T-cell (primary cell): ENCODE results near the gene MAPK14. TPM values are rescaled to one million over a fixed set of nuclear protein-coding genes. Genes with fewer than 3 reads are reported as not detected.
"Not testable (repeated sequence)": the region's sequence is repeated elsewhere in the genome, so short reads cannot be mapped to it uniquely, and the experiment has no call there.

Experiments
- ATAC-seq, 4 experiments: fragments of 200-7000 bp in 3 of 4; fragments of 150-1000 bp in 1 of 4; cut with Tn5 transposase; replicated peaks in 1 of 4; 1 replicate in 3 of 4; 2 replicates in 1 of 4; pipeline ENCODE4 v1.10.0; 2021; ENCODE audit warnings: moderate library complexity in 3 of 4, mild to moderate bottlenecking in 2 of 4, moderate number of reproducible peaks in 1 of 4
- CTCF ChIA-PET, 2 donors: fragments of 300-600 bp; sonication (Branson Sonifier 250); formaldehyde crosslinking; loops; one replicate each; lab custom pipeline; 2022; ENCODE audit warnings: antibody characterized with exemption in 2 of 2; lab: Charles Lee
- POLR2A ChIA-PET, 2 donors: fragments of 300-600 bp; sonication (Branson Sonifier 250); formaldehyde crosslinking; loops; one replicate each; lab custom pipeline; 2022; ENCODE audit warnings: antibody characterized with exemption in 2 of 2; lab: Charles Lee
- DNase-seq, 35 experiments: peaks; one replicate each; pipeline versions ENCODE4 v3.0.0 to v3.0.0-alpha.2; 2013 to 2023
- H3K27ac ChIP-seq: one replicate; pipeline ENCODE4 v1.5.1; 2013; ENCODE audit warnings: low read length
- H3K27me3 ChIP-seq, 2 experiments: replicated peaks in 1 of 2; 1 replicate in 1 of 2; 2 replicates in 1 of 2; pipeline versions ENCODE4 v1.6.1 to v1.7.0; 2013; ENCODE audit warnings: low read length in 1 of 2, mixed read lengths in 1 of 2; ENCODE audit not compliant: control insufficient read depth in 2 of 2, insufficient read depth in 2 of 2; ENCODE audit errors: extremely low read depth in 1 of 2
- H3K36me3 ChIP-seq, 2 donors: 1 replicate in 1 of 2; 2 replicates in 1 of 2; pipeline versions ENCODE4 v1.6.1 to v1.7.0; 2013; ENCODE audit warnings: low read length in 1 of 2; ENCODE audit not compliant: control insufficient read depth in 2 of 2, insufficient read depth in 1 of 2; ENCODE audit errors: extremely low read depth in 1 of 2
- H3K4me1 ChIP-seq, 2 experiments: 1 replicate in 1 of 2; 2 replicates in 1 of 2; pipeline versions ENCODE4 v1.6.1 to v1.7.0; 2013; ENCODE audit warnings: low read length in 2 of 2, mixed read lengths in 1 of 2; ENCODE audit not compliant: insufficient read depth in 2 of 2, control insufficient read depth in 1 of 2; ENCODE audit errors: extremely low read depth in 1 of 2
- H3K4me3 ChIP-seq, 2 donors: 1 replicate in 1 of 2; 2 replicates in 1 of 2; pipeline versions ENCODE4 v1.5.1 to v1.7.0; 2013; ENCODE audit warnings: mild to moderate bottlenecking in 2 of 2, low read length in 1 of 2, moderate library complexity in 1 of 2; ENCODE audit not compliant: control insufficient read depth in 1 of 2; ENCODE audit errors: extremely low read depth in 1 of 2
- H3K9me3 ChIP-seq: 2 replicates; pipeline ENCODE4 v1.7.0; 2013
- H3K27ac Mint-ChIP-seq, 2 donors: one replicate each; pipeline ENCODE4 v1.8.0; 2020 to 2021; ENCODE audit warnings: mild to moderate bottlenecking in 2 of 2, mixed read lengths in 2 of 2
- H3K27me3 Mint-ChIP-seq, 2 donors: one replicate each; pipeline ENCODE4 v1.8.0; 2021 to 2022; ENCODE audit warnings: mixed read lengths in 2 of 2
- H3K36me3 Mint-ChIP-seq: one replicate; pipeline ENCODE4 v1.8.0; 2021; ENCODE audit warnings: mixed read lengths
- H3K4me1 Mint-ChIP-seq, 3 donors: one replicate each; pipeline ENCODE4 v1.8.0; 2020 to 2022; ENCODE audit warnings: mixed read lengths in 3 of 3, mild to moderate bottlenecking in 1 of 3
- H3K4me3 Mint-ChIP-seq, 3 donors: one replicate each; pipeline ENCODE4 v1.8.0; 2020 to 2022; ENCODE audit warnings: mild to moderate bottlenecking in 3 of 3, mixed read lengths in 3 of 3, moderate library complexity in 3 of 3
- H3K9me3 Mint-ChIP-seq, 3 donors: one replicate each; pipeline ENCODE4 v1.8.0; 2020 to 2022; ENCODE audit warnings: mixed read lengths in 3 of 3
- WGBS: methylation state at CpG from one replicate; pipeline ENCODE4 v1.1.5; 2013; ENCODE audit warnings: missing lambda C conversion rate; ENCODE audit not compliant: insufficient coverage; 5-methylcytosine and 5-hydroxymethylcytosine counted together
- total RNA-seq, 35 experiments: library from RNA in 6 of 35; stranded (reverse) in 6 of 35; fragments of 120-200 nt in 1 of 35; gene quantifications; one replicate each; pipeline versions ENCODE4 v1.2.1 to v1.2.4 and lab custom pipeline; 2013 to 2026

The MAPK14 gene
- total RNA-seq, 5 donors from 2014 or later (not counting 1 experiment from before 2014, with no cell fraction given), result 49.3 to 64.5 (median 60.3) TPM

- H3K27ac Mint-ChIP-seq, result peak overlapping the region in 1 of 2 donors; percentile 3
- H3K9me3 Mint-ChIP-seq, result no peaks in the 10 kb centered on the region
- ChIA-PET CTCF (interaction anchor here in 1 of 2 donors (0.6 kb wide), 1 partner anchor 113 kb away, joined by 5 read pairs; no protein-coding TSS in a partner anchor), POLR2A (interaction anchor here in 1 of 2 donors (0.7 kb wide), 1 partner anchor 10 kb away, joined by 4 read pairs; no protein-coding TSS in a partner anchor)
- DNase-seq (no peak), ATAC-seq (no peak)
- peaks cover 77% of the 10 kb centered on the region for H3K36me3 Mint-ChIP-seq
- no CpG with 5 or more reads among the region's 1 CpG for WGBS
- H3K9me3 ChIP-seq, result peaks cover 6% of the 10 kb centered on the region
- H3K36me3 ChIP-seq, result peaks cover 7 to 63% of the 10 kb centered on the region in 2 donors
- H3K4me3 ChIP-seq, result no peak overlapping the region
- peaks cover 0 to 12% (median 5%) of the 10 kb centered on the region in 3 donors for H3K4me1 Mint-ChIP-seq
- no peaks in the 10 kb centered on the region for H3K27me3 Mint-ChIP-seq
- no peak overlapping the region for H3K4me3 Mint-ChIP-seq
- no peak overlapping the region for H3K27ac ChIP-seq
- no peaks in the 10 kb centered on the region for H3K27me3 ChIP-seq
- H3K4me1 ChIP-seq, result no peaks in the 10 kb centered on the region
Measured at GRCh38 chr6:36082318-36082717, 54.7 kb downstream of the MAPK14 start.

- H3K4me1 ChIP-seq, result no peaks in the 10 kb centered on the region
- CTCF ChIA-PET, result no interaction called here
- H3K4me1 Mint-ChIP-seq, result peaks cover 0 to 12% (median 5%) of the 10 kb centered on the region in 3 donors
- no peaks in the 10 kb centered on the region for H3K27me3 Mint-ChIP-seq
- 100% methylated on average over 1 of the region's 3 CpGs for WGBS
- DNase-seq (no peak), ATAC-seq (no peak)
- H3K36me3 ChIP-seq, result peaks cover 7 to 52% of the 10 kb centered on the region in 2 donors
- H3K27me3 ChIP-seq, result no peaks in the 10 kb centered on the region
- H3K36me3 Mint-ChIP-seq, result peaks cover 77% of the 10 kb centered on the region
- H3K9me3 Mint-ChIP-seq, result no peaks in the 10 kb centered on the region
- peaks cover 6% of the 10 kb centered on the region for H3K9me3 ChIP-seq
- H3K4me3 Mint-ChIP-seq, result no peak overlapping the region
- H3K27ac ChIP-seq, result no peak overlapping the region
- H3K27ac Mint-ChIP-seq, result no peak overlapping the region
- H3K4me3 ChIP-seq, result no peak overlapping the region
- POLR2A ChIA-PET, result no interaction called here
Measured at GRCh38 chr6:36083446-36083845, 55.8 kb downstream of the MAPK14 start.

GRCh38 chr6:36088204-36088603 lies 60.6 kb downstream of the MAPK14 start:
- H3K4me1 ChIP-seq, DNase-seq, H3K9me3 ChIP-seq, CTCF ChIA-PET, H3K9me3 Mint-ChIP-seq, POLR2A ChIA-PET, H3K4me3 Mint-ChIP-seq, H3K27me3 ChIP-seq, H3K4me3 ChIP-seq, H3K27ac ChIP-seq, ATAC-seq, H3K4me1 Mint-ChIP-seq, H3K27me3 Mint-ChIP-seq: not testable (repeated sequence)
- Mint-ChIP-seq H3K27ac (peak overlapping the region in 1 of 2 donors; percentile 79), H3K36me3 (peaks cover 49% of the 10 kb centered on the region)
- peaks cover 6 to 15% of the 10 kb centered on the region in 2 donors for H3K36me3 ChIP-seq
- WGBS, result 94% methylated on average over 2 of the region's 5 CpGs

- ChIA-PET POLR2A (no interaction called here), CTCF (interaction anchor here (0.6 to 1.2 kb wide), 3 partner anchors 14 to 282 kb away, joined by 3 to 5 read pairs (median 4); no protein-coding TSS in a partner anchor)
- peaks cover 44% of the 10 kb centered on the region for H3K36me3 Mint-ChIP-seq
- Histone ChIP-seq H3K4me1 (no peaks in the 10 kb centered on the region), H3K36me3 (peaks cover 0 to 8% of the 10 kb centered on the region in 2 donors), H3K27me3 (no peaks in the 10 kb centered on the region), H3K9me3 (no peaks in the 10 kb centered on the region), H3K27ac (no peak overlapping the region), H3K4me3 (no peak overlapping the region)
- no CpG with 5 or more reads among the region's 5 CpGs for WGBS
- no peak overlapping the region for H3K4me3 Mint-ChIP-seq
- H3K4me1 Mint-ChIP-seq, result peaks cover 3 to 6% (median 5%) of the 10 kb centered on the region in 3 donors
- no peaks in the 10 kb centered on the region for H3K9me3 Mint-ChIP-seq
- H3K27me3 Mint-ChIP-seq, result no peaks in the 10 kb centered on the region
- ATAC-seq, result no peak
- DNase-seq, result no peak
- H3K27ac Mint-ChIP-seq, result no peak overlapping the region
Measured at GRCh38 chr6:36089048-36089447, 61.4 kb downstream of the MAPK14 start.

GRCh38 chr6:36094238-36094637 lies 66.6 kb downstream of the MAPK14 start:
- ChIA-PET POLR2A (interaction anchor here (0.6 to 1.1 kb wide), 3 partner anchors 28 to 101 kb away, joined by 3 to 10 read pairs (median 3); no protein-coding TSS in a partner anchor), CTCF (interaction anchor here (0.5 to 5.5 kb wide), 25 partner anchors 8 to 278 kb away, joined by 3 to 65 read pairs (median 4); partner anchors contain the start of genes MAPK14 (in 2 of the 2) and SLC26A8 (in 1 of the 2))
- peaks cover 12 to 13% of the 10 kb centered on the region in 2 experiments for H3K4me1 ChIP-seq
- 100% methylated on average over 1 of the region's 2 CpGs for WGBS
- H3K36me3 ChIP-seq, result peaks cover 0 to 5% of the 10 kb centered on the region in 2 donors
- no peaks in the 10 kb centered on the region for H3K9me3 Mint-ChIP-seq
- no peak overlapping the region for H3K4me3 ChIP-seq
- no peak overlapping the region for H3K27ac ChIP-seq
- peak overlapping the region; percentile 69 to 80 for H3K27ac Mint-ChIP-seq
- H3K27me3 ChIP-seq, result no peaks in the 10 kb centered on the region
- H3K9me3 ChIP-seq, result no peaks in the 10 kb centered on the region
- no peak overlapping the region for H3K4me3 Mint-ChIP-seq
- ATAC-seq (no peak), DNase-seq (no peak)
- H3K4me1 Mint-ChIP-seq, result peaks cover 24 to 32% (median 26%) of the 10 kb centered on the region in 3 donors
- H3K36me3 Mint-ChIP-seq, result peaks cover 11% of the 10 kb centered on the region
- no peaks in the 10 kb centered on the region for H3K27me3 Mint-ChIP-seq

- POLR2A ChIA-PET, result interaction anchor here (0.6 to 1.1 kb wide), 3 partner anchors 28 to 100 kb away, joined by 3 to 10 read pairs (median 3); no protein-coding TSS in a partner anchor
Measured at GRCh38 chr6:36094753-36095496, 67.3 kb downstream of the MAPK14 start.

More at GRCh38 chr6:36094753-36095496, 67.3 kb downstream of the MAPK14 start:
- Histone ChIP-seq H3K9me3 (no peaks in the 10 kb centered on the region), H3K36me3 (peaks cover 0 to 5% of the 10 kb centered on the region in 2 donors), H3K27ac (peak overlapping the region; percentile 7), H3K4me3 (no peak overlapping the region), H3K27me3 (no peaks in the 10 kb centered on the region), H3K4me1 (peaks cover 19 to 20% of the 10 kb centered on the region in 2 experiments)
- H3K36me3 Mint-ChIP-seq, result peaks cover 11% of the 10 kb centered on the region
- ATAC-seq (peak; percentile 73 to 85 (median 78)), DNase-seq (peak; percentile 48 to 92 (median 76))
- H3K4me3 Mint-ChIP-seq, result no peak overlapping the region
- no peaks in the 10 kb centered on the region for H3K9me3 Mint-ChIP-seq
- CTCF ChIA-PET, result interaction anchor here (0.5 to 5.5 kb wide), 32 partner anchors 9 to 462 kb away, joined by 3 to 65 read pairs (median 4); partner anchors contain the start of genes MAPK14 (in 2 of the 2) and SLC26A8 (in 1 of the 2)
- no peaks in the 10 kb centered on the region for H3K27me3 Mint-ChIP-seq
- peak overlapping the region; percentile 69 to 80 for H3K27ac Mint-ChIP-seq
- 14% methylated on average over 7 of the region's 9 CpGs for WGBS
- peaks cover 31 to 39% (median 33%) of the 10 kb centered on the region in 3 donors for H3K4me1 Mint-ChIP-seq
